H1 (cell line): Measurements from ENCODE around the gene TTYH2. TPM values are rescaled to one million over a fixed set of nuclear protein-coding genes. Genes with fewer than 3 reads are reported as not detected.

Experiments
- CTCF ChIA-PET: fragments of 300-600 bp; sonication (Branson Sonifier 250); formaldehyde crosslinking; loops from one replicate; lab custom pipeline; 2021; ENCODE audit not compliant: partially characterized antibody; lab: Charles Lee
- POLR2A ChIA-PET: fragments of 300-600 bp; sonication (Branson Sonifier 250); formaldehyde crosslinking; loops from one replicate; lab custom pipeline; 2021; ENCODE audit warnings: inconsistent platforms; ENCODE audit not compliant: partially characterized antibody; lab: Charles Lee
- DNase-seq, 2 experiments: peaks; one replicate each; pipeline versions ENCODE4 v3.0.0 to v3.0.0-alpha.2; 2010 to 2022; ENCODE audit warnings: low spot score in 2 of 2, low read depth in 1 of 2, mixed read lengths in 1 of 2
- FAIRE-seq: peaks from 2 replicates; lab custom pipeline; 2011; peaks lifted over from hg19 to GRCh38; lab: Jason Lieb, UNC
- H2AFZ ChIP-seq: 2 replicates; pipeline ENCODE4 v1.8.1; 2012; ENCODE audit warnings: low read length, inconsistent platforms
- H2AK5ac ChIP-seq: 2 replicates; pipeline ENCODE4 v1.6.1; 2013; ENCODE audit warnings: low read depth, low read length
- H2BK120ac ChIP-seq: replicated peaks from 2 replicates; pipeline ENCODE3; 2013; ENCODE audit warnings: low read depth, low read length, inconsistent platforms
- H2BK12ac ChIP-seq: 2 replicates; pipeline ENCODE4 v1.6.1; 2013; ENCODE audit warnings: low read depth, low read length
- H2BK15ac ChIP-seq: 2 replicates; pipeline ENCODE4 v1.6.1; 2013; ENCODE audit warnings: low read length
- H2BK20ac ChIP-seq: 2 replicates; pipeline ENCODE4 v1.6.1; 2013; ENCODE audit warnings: low read length
- H2BK5ac ChIP-seq: 2 replicates; pipeline ENCODE4 v1.6.1; 2013; ENCODE audit warnings: low read depth, low read length
- H3K14ac ChIP-seq: 2 replicates; pipeline ENCODE4 v1.6.1; 2013; ENCODE audit warnings: inconsistent platforms; ENCODE audit not compliant: insufficient read length
- H3K18ac ChIP-seq: 2 replicates; pipeline ENCODE4 v1.6.1; 2013; ENCODE audit warnings: low read length; ENCODE audit errors: extremely low read depth
- H3K23ac ChIP-seq: 2 replicates; pipeline ENCODE4 v1.6.1; 2013; ENCODE audit warnings: inconsistent platforms; ENCODE audit not compliant: insufficient read length
- H3K23me2 ChIP-seq: 2 replicates; pipeline ENCODE4 v1.6.1; 2013; ENCODE audit warnings: low read depth, low read length
- H3K27ac ChIP-seq: 2 replicates; pipeline ENCODE4 v1.6.1; 2011; ENCODE audit warnings: low read depth, low read length, inconsistent platforms
- H3K27me3 ChIP-seq, 4 experiments: replicated peaks in 1 of 4; 1 replicate in 1 of 4; 2 replicates in 3 of 4; pipeline versions ENCODE4 v1.6.1 to v1.8.1; 2011 to 2013; ENCODE audit warnings: low read length in 3 of 4, mild to moderate bottlenecking in 3 of 4, inconsistent platforms in 2 of 4, mixed read lengths in 2 of 4, moderate library complexity in 1 of 4; ENCODE audit not compliant: control insufficient read depth in 3 of 4, insufficient read depth in 3 of 4; ENCODE audit errors: extremely low read depth in 1 of 4
- H3K36me3 ChIP-seq, 4 experiments: 2 replicates each; pipeline versions ENCODE4 v1.6.1 to v1.8.1; 2011 to 2013; ENCODE audit warnings: mild to moderate bottlenecking in 4 of 4, low read length in 3 of 4, moderate library complexity in 2 of 4, control low read depth in 1 of 4, inconsistent platforms in 1 of 4; ENCODE audit not compliant: insufficient read depth in 4 of 4, control insufficient read depth in 2 of 4
- H3K4ac ChIP-seq: replicated peaks from 2 replicates; pipeline ENCODE3; 2013; ENCODE audit warnings: low read length, low read depth, mixed read lengths, inconsistent platforms; ENCODE audit not compliant: insufficient read length
- H3K4me1 ChIP-seq, 4 experiments: replicated peaks in 1 of 4; 1 replicate in 1 of 4; 2 replicates in 3 of 4; pipeline versions ENCODE4 v1.6.1 to v1.8.1; 2011 to 2013; ENCODE audit warnings: low read length in 3 of 4, inconsistent platforms in 2 of 4, mixed read lengths in 1 of 4; ENCODE audit not compliant: insufficient read depth in 4 of 4, control insufficient read depth in 3 of 4
- H3K4me2 ChIP-seq, 2 experiments: 2 replicates each; pipeline versions ENCODE4 v1.6.1 to v1.8.1; 2011 to 2013; ENCODE audit warnings: low read depth in 2 of 2, low read length in 2 of 2, control low read depth in 1 of 2, inconsistent platforms in 1 of 2, mild to moderate bottlenecking in 1 of 2; ENCODE audit not compliant: insufficient read depth in 1 of 2
- H3K4me3 ChIP-seq, 4 experiments: fragments of 200-600, 300-600 bp in 1 of 4; sonication (generic), shearing (Covaris generic), sonication (Bioruptor Twin) in 1 of 4; 2 replicates each; pipeline versions ENCODE4 v1.5.1 to v1.8.1; 2011 to 2016; ENCODE audit warnings: low read length in 4 of 4, low read depth in 3 of 4, control low read depth in 2 of 4, inconsistent platforms in 2 of 4, mild to moderate bottlenecking in 2 of 4, mixed read lengths in 1 of 4, moderate library complexity in 1 of 4; ENCODE audit not compliant: insufficient read depth in 2 of 4; ENCODE audit errors: extremely low read depth in 1 of 4
- H3K56ac ChIP-seq: replicated peaks from 2 replicates; pipeline ENCODE3; 2013; ENCODE audit warnings: low read depth, mild to moderate bottlenecking, mixed read lengths, low read length, inconsistent platforms; ENCODE audit not compliant: insufficient read length
- H3K79me1 ChIP-seq: 2 replicates; pipeline ENCODE4 v1.6.1; 2013; ENCODE audit warnings: low read depth, low read length, control low read depth
- H3K79me2 ChIP-seq, 2 experiments: 2 replicates each; pipeline versions ENCODE4 v1.6.1 to v1.8.1; 2012 to 2013; ENCODE audit warnings: low read length in 2 of 2, mild to moderate bottlenecking in 2 of 2, inconsistent platforms in 1 of 2; ENCODE audit not compliant: insufficient read depth in 2 of 2, control insufficient read depth in 1 of 2
- H3K9ac ChIP-seq, 4 experiments: replicated peaks in 1 of 4; 1 replicate in 1 of 4; 2 replicates in 3 of 4; pipeline versions ENCODE4 v1.6.1 to v1.8.1; 2011 to 2013; ENCODE audit warnings: low read depth in 3 of 4, low read length in 3 of 4, control low read depth in 2 of 4, mild to moderate bottlenecking in 2 of 4, moderate library complexity in 2 of 4, inconsistent platforms in 1 of 4; ENCODE audit errors: extremely low read depth in 1 of 4
- H3K9me3 ChIP-seq, 2 experiments: 2 replicates each; pipeline versions ENCODE4 v1.6.1 to v1.8.1; 2012 to 2013; ENCODE audit warnings: mild to moderate bottlenecking in 2 of 2, moderate library complexity in 2 of 2, control low read depth in 1 of 2, inconsistent platforms in 1 of 2, low read depth in 1 of 2, low read length in 1 of 2, mixed read lengths in 1 of 2; ENCODE audit not compliant: insufficient read depth in 2 of 2
- H4K20me1 ChIP-seq, 2 experiments: replicated peaks in 1 of 2; 2 replicates each; pipeline versions ENCODE3 to v1.8.1; 2011 to 2013; ENCODE audit warnings: inconsistent platforms in 2 of 2, low read length in 2 of 2, mild to moderate bottlenecking in 1 of 2; ENCODE audit not compliant: insufficient read depth in 2 of 2, control insufficient read depth in 1 of 2
- H4K5ac ChIP-seq: 2 replicates; pipeline ENCODE4 v1.6.1; 2013; ENCODE audit warnings: low read length, low read depth, mixed read lengths, inconsistent platforms; ENCODE audit not compliant: insufficient read length
- H4K8ac ChIP-seq: 2 replicates; pipeline ENCODE4 v1.8.0; 2013; ENCODE audit warnings: mild to moderate bottlenecking, moderate library complexity, low read length, inconsistent platforms; ENCODE audit not compliant: insufficient read depth; ENCODE audit errors: extremely low read depth
- H4K91ac ChIP-seq: replicated peaks from 2 replicates; pipeline ENCODE3; 2013; ENCODE audit warnings: low read length, mixed read lengths, inconsistent platforms; ENCODE audit not compliant: insufficient read length
- ASH2L ChIP-seq: fragments of 200-600, 300-600 bp; sonication (generic); IDR thresholded peaks from one replicate; pipeline ENCODE4 v1.7.1; 2017; ENCODE audit warnings: low read length
- CHD2 ChIP-seq: IDR thresholded peaks from 2 replicates; pipeline ENCODE4 v1.6.1; 2012; ENCODE audit warnings: low read length, improper control_type of control experiment
- CTBP2 ChIP-seq: IDR thresholded peaks from 2 replicates; pipeline ENCODE4 v1.7.0; 2011; ENCODE audit warnings: borderline replicate concordance, mild to moderate bottlenecking, moderate library complexity, mixed read lengths, low read length; ENCODE audit not compliant: insufficient read depth, insufficient read length
- EGR1 ChIP-seq: IDR thresholded peaks from 2 replicates; pipeline ENCODE4 v1.6.1; 2011; ENCODE audit warnings: low read depth, low read length, borderline replicate concordance
- MAFK ChIP-seq: IDR thresholded peaks from 2 replicates; pipeline ENCODE4 v1.6.1; 2012; ENCODE audit warnings: low read depth, mild to moderate bottlenecking, improper control_type of control experiment, low read length
- RFX5 ChIP-seq: IDR thresholded peaks from 2 replicates; pipeline ENCODE4 v1.6.1; 2011; ENCODE audit warnings: low read depth, low read length, improper control_type of control experiment, borderline replicate concordance
- RNF2 ChIP-seq: fragments of 200-900, 300-1000 bp; sonication (generic); IDR thresholded peaks from 2 replicates; pipeline ENCODE4 v1.7.1; 2016; ENCODE audit warnings: borderline replicate concordance, low read depth, mild to moderate bottlenecking, antibody characterized with exemption, low read length; ENCODE audit not compliant: poor library complexity, severe bottlenecking; ENCODE audit errors: missing control alignments
- ZNF274 ChIP-seq: IDR thresholded peaks from 2 replicates; pipeline ENCODE4 v1.7.0; 2012; ENCODE audit warnings: low read length, borderline replicate concordance; ENCODE audit errors: extremely low read depth
- WGBS, 2 experiments: shearing (Covaris generic) in 1 of 2; methylation state at CpG; one replicate each; pipeline versions ENCODE4 v1.1.6 to v1.1.7; 2013 to 2015; ENCODE audit warnings: low lambda C conversion rate in 2 of 2, mixed read lengths in 2 of 2, inconsistent platforms in 1 of 2, low coverage in 1 of 2, missing lambda C conversion rate in 1 of 2; ENCODE audit not compliant: insufficient replicate concordance in 2 of 2, insufficient coverage in 1 of 2, insufficient read length in 1 of 2; ENCODE audit errors: extremely low coverage in 1 of 2, missing lambda C conversion rate in 1 of 2; 5-methylcytosine and 5-hydroxymethylcytosine counted together
- polyA plus RNA-seq, 7 experiments: library from polyadenylated mRNA; depleted of rRNA in 3 of 7; stranded (reverse) in 5 of 7; unstranded in 2 of 7; fragments of >200 nt in 5 of 7; fragments of 200-250 nt in 2 of 7; gene quantifications; 1 replicate in 5 of 7; 2 replicates in 1 of 7; 4 replicates in 1 of 7; pipeline versions ENCODE4 v1.2.1 to v1.2.3, GENCODE V29; 2011 to 2013; ENCODE audit warnings: missing spikeins in 2 of 7, mixed read lengths in 2 of 7
- total RNA-seq: library from RNA; stranded (reverse); fragmentation: NEBNext Ultra II Directional; extraction: Animal tissue kit (Norgen Biotek cat#: 25700); gene quantifications from 2 replicates; pipeline ENCODE4 v1.2.1, GENCODE V29; 2021
- TF ChIP-seq, protein P1 (sequence below): IDR thresholded peaks from 2 replicates; pipeline ENCODE4 v1.6.1; 2011; ENCODE audit warnings: low read depth, mild to moderate bottlenecking, low read length; ENCODE audit not compliant: insufficient read depth

TTYH2 gene
- total and polyA plus RNA-seq, 2 of the 8 experiments (the other 6 are each of a cell fraction or from before 2014, with no cell fraction given) = 3.2 to 9.2 TPM

DNA sequence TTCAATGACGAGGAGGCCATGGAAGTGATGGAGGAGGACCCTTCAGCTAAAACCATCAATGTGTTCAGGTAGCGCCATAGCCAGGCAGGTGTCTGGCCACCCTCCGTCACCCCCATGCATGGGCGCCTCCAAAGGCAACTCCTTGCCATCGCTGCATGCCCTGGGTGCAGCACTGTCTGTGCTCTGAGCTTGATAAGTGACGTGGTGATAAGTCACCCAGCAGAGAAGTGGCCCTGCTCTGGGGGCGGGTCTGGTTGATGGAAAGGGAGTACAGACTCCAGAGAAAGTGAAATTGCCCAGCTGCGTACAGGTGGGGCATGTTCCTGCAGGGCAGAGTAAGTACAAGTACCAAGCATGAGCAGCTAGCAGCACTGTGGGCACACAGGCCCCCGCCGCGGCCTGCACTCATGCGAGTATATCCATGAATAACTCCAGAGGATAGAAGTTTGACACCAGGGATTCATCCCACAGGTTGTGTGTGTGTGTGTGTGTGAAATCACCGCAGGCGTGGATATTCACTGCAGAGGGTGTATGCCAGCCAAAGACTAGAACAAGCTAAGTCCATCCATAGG, 73.7 kb downstream of the TTYH2 start:
- Histone ChIP-seq H3K18ac (no peak overlapping the region), H3K56ac (no peak overlapping the region), H3K9me3 (no peaks in the 10 kb centered on the region), H3K4me3 (no peak overlapping the region), H4K20me1 (no peaks in the 10 kb centered on the region), H2BK15ac (no peak overlapping the region), H3K9ac (no peak overlapping the region), H3K27ac (no peak overlapping the region), H4K91ac (no peak overlapping the region), H3K4me2 (no peak overlapping the region), H2BK5ac (no peak overlapping the region), H3K36me3 (no peaks in the 10 kb centered on the region), H4K8ac (no peak overlapping the region), H3K23me2 (peaks cover 5% of the 10 kb centered on the region; the same call in 1 of the 2 replicates), H3K4ac (no peak overlapping the region), H2BK12ac (no peak overlapping the region; the same call in 1 of the 2 replicates), H3K14ac (no peak overlapping the region), H3K23ac (no peak overlapping the region), H3K4me1 (peaks cover 0 to 6% (median 4%) of the 10 kb centered on the region in 4 experiments; a peak in 3 of 7 replicates), H2BK120ac (no peak overlapping the region), H3K27me3 (no peaks in the 10 kb centered on the region), H2BK20ac (no peak overlapping the region), H2AK5ac (no peak overlapping the region), H3K79me2 (no peaks in the 10 kb centered on the region), H4K5ac (no peak overlapping the region), H3K79me1 (no peaks in the 10 kb centered on the region), H2AFZ (no peak overlapping the region)
- no peak for DNase-seq
- ChIA-PET CTCF (interaction anchor here (0.6 to 9.1 kb wide), 7 partner anchors 10 to 82 kb away, joined by 3 to 106 read pairs (median 3); partner anchors contain the start of genes BTBD17 and DNAI2), POLR2A (interaction anchor here (1.5 kb wide), 1 partner anchor 83 kb away, joined by 4 read pairs; the partner anchor contains the start of gene RPL38)
- TF ChIP-seq CHD2 = no peak
- TF ChIP-seq RNF2 = no peak
- no peak for TF ChIP-seq MAFK
- TF ChIP-seq ASH2L = no peak
- no peak for TF ChIP-seq EGR1
- no peak for TF ChIP-seq ZNF274
- no peak for TF ChIP-seq CTBP2
- no peak for TF ChIP-seq RFX5
- TF ChIP-seq, protein P1, sequence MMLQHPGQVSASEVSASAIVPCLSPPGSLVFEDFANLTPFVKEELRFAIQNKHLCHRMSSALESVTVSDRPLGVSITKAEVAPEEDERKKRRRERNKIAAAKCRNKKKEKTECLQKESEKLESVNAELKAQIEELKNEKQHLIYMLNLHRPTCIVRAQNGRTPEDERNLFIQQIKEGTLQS = no peak
- FAIRE-seq = no peak
- 80% methylated on average over 14 of the region's 14 CpGs; no CpG with 5 or more reads in 1 of the 2 experiments for WGBS, 2 experiments
